NCI-H1092 treated with DMSO at 0.1 percent for 48 hours (cell line): ENCODE results near the gene ZNF397.

Source experiments
- DNase-seq: peaks from one replicate; lab custom pipeline; 2025; lab: John Stamatoyannopoulos, UW

ZNF397 gene

GRCh38 chr18:35296060-35296459 is 55.2 kb downstream of the ZNF397 start:
- DNase-seq: no peak

GRCh38 chr18:35303610-35304009 is 62.8 kb downstream of the ZNF397 start:
- DNase-seq: no peak

GRCh38 chr18:35306588-35307250 is 65.9 kb downstream of the ZNF397 start:
- no peak for DNase-seq
